Astrocyte of the hippocampus (primary cell): ENCODE measurements around the gene COMMD7.
A peak's percentile ranks its signal among the peaks of the same experiment; 100 is the strongest.

ENCODE experiments used
- DNase-seq: peaks from one replicate; pipeline ENCODE4 v3.0.0; 2011; ENCODE audit warnings: low read depth, low spot score

The COMMD7 gene

DNA sequence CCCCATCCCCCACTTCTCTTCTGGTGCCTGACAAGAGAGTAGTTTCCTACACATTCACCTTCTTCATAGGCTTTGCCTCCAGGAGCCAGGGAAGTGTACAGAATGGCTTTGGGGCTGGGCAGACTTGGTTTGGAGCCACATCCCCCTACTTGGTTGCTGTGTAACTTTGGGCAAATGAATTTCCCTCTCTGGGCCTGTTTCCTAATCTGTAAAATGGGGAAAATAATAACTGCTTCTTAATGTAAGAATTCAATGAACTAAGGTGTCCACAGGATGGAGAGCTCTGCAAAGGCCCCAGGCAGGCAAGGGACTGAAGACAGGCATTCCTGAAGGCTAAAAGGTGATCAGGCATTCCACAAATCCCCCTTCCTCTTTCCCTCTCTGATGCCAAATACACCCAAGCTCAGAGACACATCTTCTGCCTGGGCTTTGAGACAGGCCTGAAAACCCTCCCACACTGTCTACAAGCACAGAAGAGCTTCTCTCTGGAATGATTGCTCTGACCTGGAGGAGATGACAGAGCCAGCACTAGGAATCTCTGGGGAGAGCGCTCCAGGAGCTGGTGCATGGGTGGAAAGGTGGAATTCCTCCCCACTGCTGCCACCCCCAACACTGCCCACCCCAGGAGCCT, 62.6 kb downstream of the COMMD7 start:
- no peak for DNase-seq

DNA sequence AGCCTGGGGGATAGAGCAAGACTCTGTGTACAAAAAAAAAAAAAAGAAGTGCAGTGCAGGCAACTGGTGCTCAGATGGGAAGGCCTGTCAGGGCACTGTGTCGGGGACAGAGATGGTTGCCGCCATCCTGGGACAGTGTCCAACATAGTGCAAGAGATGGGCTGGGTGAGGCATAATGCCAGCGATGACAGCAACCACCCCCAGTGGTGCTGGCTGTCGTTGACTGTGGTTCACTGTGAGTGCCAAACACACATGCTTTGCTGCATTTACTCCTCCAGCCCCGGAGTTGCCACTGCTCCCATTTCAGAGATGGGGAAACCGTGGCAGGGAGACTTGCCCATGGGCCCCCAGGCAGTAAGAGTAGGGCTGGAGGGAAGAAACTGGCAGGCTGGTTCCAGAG, 64.3 kb downstream of the COMMD7 start:
- DNase-seq: no peak

DNA sequence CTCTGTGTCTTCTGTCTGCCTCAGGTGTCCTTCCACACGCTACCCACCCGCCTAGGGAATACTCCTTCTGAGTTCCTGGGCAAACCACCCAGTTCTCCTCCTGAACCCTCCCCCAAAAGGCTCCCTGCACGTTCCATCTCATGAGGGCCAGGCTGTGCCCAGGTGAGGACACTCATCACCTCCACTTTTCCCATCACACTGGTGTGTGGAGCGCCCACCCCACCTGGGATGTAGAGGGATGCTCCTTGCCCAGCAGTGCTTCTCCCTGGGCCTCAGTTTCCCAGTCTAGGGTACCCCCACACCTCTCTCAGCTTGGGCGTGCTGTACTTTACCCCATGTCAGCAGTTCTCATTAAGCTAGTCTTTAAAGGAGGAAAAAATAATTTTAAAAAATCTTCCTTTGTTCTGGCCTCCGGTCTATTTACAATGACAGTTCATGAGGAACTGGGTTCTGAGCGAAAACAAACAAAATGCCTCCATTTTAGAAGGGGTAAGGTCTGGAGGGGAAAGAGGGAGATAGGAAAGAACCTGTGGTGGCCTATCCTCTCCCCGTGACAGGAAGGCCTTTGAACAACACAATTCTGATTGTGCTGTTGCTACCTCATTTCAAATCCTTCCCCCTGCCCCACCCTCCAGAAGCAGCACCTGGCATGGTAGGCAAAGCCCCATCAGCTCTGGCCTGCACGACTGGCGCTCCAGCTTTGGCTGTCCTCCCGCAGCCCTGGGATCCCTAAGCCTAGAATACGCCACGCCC, 67.9 kb downstream of the COMMD7 start:
- no peak for DNase-seq

DNA sequence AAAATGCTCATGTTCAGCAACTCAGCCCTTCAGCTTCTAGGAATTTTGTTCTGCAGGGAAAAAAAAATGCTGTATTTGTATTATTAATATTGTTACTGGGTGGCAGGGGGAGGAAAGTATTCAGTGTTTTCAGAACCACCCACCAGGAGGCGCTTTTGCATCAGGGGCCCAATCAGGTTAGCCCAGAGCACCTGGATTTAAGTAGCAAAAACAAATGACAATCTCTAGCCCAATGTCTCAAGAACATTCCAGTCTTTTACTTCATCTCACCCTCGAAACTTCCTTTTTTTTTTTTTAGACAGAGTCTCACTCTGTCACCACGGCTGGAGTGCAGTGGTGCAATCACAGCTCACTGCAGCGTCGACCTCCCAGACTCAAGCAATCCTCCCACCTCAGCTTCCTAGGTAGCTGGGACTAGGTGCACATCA, 68.9 kb downstream of the COMMD7 start:
- DNase-seq: peak; percentile 63

DNA sequence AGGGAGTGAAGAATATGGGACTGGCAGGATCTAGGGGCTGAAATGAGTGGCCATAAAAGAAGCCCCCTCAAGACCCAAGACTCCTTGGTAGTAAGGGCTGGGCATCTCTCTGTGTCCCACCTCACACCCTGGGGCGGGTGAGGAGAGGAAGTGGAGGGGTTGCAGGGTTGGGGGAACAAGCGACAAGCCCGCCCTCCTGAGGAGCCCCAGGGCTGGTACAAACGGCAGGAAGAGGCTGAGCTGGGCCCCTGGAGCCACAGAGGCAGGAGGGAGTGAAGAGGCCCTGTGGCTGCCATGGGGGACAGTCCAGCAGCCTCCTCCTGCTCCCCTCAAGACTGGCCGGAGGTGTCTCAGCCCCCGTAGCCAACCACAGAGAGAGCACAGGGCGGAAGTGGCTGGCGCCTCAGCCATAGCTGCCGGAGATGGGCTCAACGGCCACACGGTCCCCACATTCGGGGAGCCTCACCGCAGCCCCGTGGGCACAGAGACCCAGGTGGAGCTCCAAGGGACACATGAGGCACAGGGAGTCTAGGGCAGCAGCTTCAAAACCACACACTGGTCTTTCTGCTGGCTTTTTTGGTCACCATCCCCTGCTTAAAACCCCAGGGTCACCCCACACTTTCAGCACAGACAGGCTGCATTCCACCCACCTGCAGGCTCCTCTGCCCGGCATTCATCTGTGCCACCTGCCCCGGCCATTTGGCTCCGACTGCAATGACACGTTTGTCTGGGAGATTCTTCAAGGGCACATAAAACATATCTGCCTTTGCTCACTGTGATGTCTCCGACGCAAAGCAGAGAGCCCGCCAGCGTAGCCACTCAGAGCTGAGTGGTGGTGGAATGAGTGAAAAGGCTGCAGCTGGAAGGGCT, 70.0 kb downstream of the COMMD7 start:
- DNase-seq: no peak

DNA sequence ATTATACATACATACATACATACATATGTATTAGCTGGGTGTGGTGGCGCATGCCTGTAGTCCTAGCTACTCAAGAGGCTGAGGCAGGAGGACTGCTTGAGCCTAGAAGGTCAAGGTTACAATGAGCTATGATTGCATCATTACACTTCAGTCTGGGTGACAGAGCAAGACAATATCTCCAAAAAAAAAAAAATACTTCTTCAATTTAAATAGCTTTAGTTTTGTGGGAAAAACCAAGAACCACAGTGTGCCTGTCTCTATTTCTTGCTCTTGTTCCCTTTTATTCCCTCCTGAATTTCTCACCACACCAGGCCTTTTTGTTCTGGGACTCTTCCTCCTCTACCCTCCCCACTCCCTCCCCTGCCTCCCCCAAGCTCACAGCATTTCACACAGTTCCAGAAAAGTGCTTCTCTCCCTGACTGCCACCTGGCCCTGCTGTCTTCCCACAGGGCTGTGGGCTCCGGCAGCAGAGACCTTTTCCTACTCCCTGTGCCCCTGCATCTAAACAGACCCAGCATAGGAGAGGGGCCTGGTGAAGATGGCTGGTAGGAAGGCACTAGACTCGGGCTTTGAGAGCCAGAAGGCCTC, 70.8 kb downstream of the COMMD7 start:
- no peak for DNase-seq

DNA sequence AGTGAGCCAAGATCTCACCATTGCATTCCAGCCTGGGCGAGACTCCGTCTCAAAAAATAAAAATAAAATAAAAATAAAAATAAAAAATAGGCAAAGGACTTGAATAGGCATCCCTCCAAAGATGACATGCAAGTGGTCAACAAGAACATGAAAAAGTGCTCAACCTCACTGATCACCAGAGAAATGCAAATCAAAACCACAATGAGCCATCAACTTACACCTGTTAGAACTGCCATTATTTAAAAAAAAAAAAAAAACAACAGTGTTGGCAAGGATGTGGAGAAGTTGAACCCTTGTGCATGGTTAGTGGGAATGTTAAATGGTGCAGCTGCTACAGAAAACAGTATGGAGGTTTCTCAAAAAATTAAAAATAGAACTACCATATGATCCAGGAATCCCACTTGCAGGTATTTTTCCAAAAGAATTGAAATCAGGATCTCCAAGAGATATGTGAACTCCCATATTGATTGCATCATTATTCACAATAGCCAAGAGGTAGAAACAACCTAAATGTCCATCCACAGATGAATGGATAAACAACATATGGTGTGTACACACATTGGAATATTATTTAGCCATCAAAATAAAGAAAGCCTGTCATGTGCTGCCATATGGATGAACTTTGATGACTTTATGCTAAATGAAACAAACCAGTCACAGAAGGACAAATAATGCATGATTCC, 72.4 kb downstream of the COMMD7 start:
- no peak for DNase-seq

DNA sequence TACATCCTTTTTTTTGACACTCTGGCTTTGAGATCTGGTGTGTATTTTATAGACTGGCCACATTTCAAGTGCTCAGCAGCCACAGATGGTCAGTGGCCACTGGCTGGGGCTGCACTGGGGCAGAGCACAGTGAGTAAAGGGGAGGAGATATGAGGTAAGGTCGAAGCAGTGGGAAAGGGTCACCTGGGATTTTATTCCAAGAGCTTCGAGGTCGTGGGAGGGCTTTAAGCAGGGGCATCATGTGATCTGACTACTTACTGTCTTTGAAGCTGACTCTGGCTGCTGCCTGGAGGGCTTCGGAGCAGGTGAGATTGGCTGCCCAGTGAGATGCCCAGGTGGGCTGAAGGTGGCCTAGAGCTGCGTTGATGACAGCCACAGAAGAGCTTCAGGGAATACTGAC, 76.2 kb downstream of the COMMD7 start:
- DNase-seq: no peak

DNA sequence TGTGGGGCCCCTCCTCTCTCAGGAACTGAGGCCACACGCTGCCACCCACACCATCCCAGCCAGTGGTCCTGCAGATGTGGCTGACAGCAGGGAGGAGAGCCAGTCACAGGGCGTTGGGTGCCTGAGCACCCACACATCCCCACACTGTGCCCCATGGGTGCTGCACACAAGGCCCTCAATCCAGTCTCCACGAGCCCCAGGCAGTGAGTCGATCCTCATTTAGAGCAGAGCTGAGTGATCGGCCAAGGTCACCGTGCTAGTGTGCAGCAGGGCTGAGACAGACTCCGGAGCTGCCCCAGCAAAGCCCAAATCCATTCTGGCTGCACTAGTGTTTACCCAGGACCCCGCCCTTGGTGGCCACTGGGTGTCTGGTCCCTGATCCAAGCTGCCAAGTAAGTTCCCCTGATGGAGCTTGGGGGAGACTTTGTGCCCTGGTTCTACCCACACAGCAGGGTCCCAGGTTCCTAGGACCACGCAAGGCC, 78.5 kb downstream of the COMMD7 start:
- DNase-seq: no peak

DNA sequence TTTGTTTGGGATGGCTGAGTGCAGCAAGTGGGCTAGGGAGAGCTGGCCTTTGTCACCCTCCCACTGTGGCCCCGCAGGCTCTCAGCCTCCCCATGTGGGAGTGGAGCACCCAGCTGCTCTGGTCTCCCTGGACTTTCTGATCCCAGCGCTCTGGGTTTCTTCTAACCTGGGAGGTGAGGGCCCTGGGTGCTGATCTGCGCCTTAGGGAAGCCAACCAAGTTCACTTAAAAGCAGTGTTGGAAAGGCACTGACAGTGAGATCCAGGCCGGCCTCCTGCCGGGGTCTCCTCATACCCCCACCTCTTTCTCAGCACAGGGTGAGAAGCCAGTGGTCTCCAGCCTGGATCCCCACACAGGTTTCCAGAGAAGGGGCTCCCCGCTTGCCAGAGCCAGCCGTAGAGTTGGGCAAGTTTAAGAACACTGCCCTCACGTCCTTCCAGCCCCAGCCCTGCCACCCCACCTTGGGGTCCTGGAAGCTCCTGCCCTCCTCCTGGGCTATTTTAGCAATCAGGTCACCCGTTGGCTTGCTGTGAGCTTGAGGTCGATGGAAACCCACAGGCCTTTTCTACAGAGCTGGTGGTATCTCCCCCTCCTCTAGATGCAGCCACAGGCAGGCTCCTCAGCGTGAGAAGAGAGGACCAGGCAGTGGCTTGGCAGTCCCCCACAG, 79.1 kb downstream of the COMMD7 start:
- DNase-seq: no peak

DNA sequence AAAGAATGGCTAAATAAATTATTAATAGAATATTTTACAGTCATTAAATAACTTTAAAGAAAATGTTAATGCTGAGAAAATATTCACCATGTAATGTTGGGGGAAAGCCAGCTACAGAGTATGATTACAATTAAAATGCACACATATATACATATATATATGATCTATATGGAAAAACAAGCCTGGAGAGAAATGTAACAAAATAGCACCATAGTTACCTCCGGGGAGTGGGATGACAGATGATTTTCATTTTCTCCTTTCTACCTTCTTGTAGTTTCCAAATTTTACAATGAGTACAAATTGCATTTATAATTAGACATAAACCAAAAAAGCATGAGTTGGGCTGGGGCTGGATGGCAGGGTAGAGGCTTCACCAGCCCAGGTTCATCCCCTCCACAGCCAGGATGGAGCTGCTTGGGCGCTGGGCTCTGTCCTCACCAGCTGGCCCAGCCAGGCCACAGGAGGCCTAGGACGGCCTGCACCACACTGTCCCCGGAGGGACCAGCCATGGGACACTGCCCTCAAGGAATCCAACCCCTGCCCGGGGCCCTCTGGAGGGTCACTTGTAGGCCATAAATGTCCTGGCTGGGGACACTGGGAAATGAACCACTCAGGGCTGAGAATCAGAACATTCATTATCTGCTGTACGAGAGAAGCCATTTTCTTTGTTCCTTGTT, 79.8 kb downstream of the COMMD7 start:
- no peak for DNase-seq

DNA sequence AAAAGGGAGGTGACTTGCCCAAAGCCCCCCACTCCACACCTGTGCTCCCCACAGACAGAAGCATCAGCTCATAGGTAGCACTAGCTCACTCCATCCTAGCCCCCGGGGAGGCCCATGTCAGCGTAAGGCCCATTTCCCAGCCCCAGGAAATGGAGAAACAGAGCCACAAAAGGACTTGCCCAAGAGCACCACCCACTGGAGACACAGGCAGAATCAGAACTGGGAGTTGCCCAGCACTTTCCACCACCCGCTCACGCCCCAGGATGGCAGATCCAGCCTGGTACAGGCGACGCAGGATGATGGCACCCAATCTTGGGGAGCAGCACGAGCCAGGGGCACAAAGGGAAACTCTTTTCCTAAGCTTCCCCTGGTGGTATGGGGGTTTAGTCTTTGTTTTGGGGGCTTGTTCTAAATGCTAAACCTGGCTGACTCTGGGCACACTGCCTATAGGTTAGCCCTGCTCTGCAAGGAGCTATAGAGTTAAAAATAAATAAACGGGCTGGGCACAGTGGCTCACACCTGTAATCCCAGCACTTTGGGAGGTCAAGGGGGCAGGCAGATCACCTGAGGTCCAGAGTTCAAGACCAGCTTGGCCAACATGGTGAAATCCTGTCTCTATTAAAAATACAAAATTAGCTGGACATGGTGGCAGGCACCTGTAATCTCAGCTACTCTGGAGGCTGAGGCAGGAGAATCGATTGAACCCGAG, 81.3 kb downstream of the COMMD7 start:
- DNase-seq: no peak

DNA sequence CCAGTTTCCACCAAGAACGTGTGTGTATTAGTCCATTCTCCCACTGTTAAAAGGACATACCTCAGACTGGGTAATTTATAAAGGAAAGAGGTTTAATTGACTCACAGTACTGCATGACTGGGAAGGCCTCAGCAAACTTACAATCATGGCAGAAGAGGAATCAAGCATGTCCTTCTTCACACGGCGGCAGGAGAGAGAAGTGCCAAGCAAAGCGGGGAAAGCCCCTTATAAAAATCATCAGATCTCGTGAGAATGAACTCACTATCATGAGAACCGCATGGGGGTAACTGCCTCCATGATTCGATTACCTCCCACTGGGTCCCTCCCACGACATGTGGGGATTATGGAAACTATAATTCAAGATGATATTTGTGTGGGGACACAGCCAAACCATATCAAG, 82.6 kb downstream of the COMMD7 start:
- DNase-seq: no peak

DNA sequence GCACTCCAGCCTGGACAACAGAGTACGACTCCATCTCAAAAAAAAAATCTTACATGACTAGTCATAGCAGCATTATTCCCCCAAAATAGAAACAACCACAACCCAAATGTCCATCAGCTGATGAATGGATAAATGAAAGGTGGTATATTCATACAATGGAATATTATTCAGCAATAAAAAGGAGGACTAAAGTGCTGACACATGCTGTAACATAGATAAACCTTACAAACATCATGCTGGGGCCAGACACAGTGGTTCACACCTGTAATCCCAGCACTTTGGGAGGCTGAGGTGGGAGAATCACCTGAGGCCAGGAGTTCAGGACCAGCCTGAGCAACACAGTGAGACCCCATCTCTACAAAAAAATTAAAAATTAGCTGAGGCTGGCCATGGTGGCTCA, 86.4 kb downstream of the COMMD7 start:
- no peak for DNase-seq

DNA sequence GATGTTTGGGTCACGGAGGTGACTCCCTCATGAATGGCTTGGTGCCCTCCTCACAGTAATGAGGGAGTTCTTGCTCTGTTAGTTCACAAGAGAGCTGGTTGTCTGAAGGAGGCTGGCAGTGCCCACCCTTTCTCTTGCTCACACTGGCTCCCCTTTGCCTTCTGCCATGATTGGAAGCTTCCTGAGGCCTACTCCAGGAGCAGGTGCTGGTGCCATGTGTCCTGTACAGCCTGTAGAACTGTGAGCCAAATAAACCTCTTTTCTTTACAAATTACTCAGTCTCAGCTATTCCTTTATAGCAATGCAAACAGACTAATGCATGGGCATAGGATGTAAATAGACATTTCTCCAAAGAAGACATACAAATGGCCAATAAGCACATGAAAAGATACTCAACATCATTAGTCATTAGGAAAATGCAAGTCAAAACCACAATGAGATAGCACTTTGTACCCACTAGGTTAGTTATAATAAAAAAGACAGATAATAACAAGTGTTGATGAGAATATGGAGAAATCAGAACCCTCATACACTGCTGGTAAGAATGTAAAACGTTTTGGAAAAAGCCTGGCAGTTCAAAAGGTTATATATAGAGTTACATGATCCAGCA, 87.3 kb downstream of the COMMD7 start:
- no peak for DNase-seq

DNA sequence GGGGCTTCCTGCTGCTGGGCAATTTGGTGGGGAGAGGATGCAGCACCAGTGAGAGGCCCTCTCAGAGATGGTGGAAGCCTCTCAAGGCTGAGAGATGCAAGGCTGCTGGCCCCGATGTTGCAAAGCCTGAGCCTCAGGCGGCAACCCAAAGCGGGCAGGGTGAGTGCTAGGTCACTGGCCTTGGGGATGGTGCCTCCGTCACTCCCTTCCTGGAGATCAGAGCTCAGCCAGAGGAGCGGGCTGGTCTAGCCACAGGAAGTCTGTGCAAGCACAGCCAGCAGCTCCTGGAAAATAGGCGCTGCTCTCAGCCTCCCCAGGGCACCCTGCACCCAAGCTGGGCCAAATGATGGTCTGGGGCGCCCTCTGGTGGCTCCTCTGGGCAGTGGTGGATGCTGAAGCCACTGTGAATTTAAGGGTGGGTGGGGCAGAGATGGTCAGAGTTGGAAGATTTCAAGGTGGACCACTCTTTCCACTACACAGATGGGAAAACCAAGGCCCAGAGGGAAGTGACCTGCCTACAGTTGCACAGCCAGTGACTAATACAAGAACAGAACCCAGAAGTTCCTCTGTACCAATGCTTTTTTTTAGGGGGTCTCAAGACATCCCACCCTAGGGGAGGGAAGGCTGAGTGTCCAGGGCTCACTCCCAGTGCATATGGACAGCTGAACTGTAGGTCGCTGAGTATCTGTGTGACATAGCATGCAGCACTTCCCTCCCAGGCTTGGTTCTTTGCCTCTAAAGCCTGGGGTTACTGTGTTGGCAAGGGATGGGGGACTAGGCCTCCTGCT, 90.3 kb downstream of the COMMD7 start:
- DNase-seq: peak; percentile 91
